HG02938 (cell line): ENCODE data around the gene ERCC6.
A peak's percentile ranks its signal among the peaks of the same experiment; 100 is the strongest.

Experiments
- ATAC-seq: cut with Tn5 transposase; IDR thresholded peaks from one replicate; pipeline ENCODE4 v1.9.1; 2021; ENCODE audit warnings: mild to moderate bottlenecking, moderate library complexity; ENCODE audit not compliant: unreplicated experiment

Gene ERCC6

DNA sequence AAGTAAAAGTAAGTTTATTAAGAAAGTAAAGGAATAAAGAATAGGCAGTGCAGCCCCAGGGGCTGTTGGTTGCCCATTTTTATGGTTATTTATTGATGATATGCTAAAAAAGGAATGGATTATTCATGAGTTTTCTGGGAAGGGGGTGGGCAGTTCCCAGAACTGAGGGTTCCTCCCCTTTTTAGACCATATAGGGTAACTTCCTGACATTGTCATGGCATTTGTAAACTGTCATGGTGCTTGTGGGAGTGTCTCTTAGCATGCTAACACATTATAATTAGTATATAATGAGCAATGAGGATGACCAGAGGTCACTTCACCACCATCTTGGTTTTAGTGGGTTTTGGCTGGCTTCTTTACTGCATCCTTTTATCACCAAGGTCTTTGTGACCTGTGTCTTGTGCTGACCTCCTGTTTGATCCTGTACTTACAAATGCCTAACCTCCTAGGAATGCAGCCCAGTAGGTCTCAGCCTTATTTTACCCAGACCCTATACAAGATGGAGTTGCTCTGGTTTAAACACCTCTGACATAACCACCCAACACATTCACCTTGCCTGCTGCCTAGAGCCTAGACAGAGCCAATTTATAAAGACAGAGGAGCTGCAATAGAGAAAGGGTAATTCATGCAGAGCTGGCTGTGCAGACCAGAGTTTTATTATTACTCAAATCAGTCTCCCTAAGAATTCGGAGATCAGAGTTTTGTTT is 10.9 kb upstream of the ERCC6 start:
- no peak for ATAC-seq

DNA sequence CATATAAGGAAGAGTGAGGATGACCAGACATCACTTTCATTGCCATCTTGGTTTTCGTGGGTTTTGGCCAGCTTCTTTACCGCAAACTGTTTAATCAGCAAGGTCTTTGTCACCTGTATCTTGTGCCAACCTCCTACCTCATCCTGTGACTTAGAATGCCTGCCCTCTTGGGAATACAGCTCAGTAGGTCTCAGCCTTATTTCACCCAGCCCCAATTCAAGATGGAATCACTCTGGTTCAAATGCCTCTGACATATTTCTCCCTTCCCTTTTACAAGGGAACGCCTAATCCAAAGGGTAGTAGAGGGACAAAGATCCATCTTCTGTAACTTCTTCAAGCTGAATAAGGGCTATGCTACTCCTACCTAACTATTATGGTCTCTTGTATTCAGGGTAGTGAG is 4.7 kb upstream of the ERCC6 start:
- no peak for ATAC-seq

DNA sequence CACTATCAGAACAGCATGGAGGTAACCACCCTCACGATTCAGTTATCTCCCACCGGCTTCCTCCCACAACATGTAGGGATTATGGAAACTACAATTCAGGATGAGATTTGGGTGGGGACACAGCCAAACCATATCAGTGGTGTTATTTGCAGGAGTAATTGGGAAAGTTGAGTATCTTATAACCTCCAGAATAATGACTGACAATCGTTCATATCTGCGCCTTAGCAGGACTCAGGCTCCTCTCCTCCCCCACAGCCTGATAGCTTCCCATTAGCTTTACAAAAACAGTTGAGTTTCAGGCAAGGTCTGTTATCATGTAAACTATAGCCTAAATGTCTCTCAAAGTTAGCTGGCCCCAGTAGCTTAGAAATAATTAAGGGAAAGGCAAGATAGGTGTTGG is 3.4 kb upstream of the ERCC6 start:
- ATAC-seq: no peak

DNA sequence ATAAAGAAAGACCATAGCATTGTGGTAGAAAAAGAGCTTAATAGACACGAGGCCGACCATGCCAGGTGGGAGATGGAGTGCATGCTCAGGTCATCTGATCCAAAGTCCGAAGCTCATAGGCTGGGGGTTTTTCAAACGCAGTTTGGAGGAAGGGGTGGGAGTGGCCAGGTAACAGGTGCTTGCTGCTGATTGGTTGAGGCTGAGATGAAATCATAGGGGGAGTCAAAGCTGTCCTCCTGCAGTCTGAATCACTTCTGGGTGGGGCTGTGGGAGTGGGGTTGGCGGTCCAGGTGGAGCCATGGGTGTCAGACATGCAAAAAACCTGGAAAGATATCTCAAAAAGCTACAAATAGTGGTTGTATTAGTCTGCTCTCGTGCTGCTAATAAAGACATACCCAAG is 2.8 kb upstream of the ERCC6 start:
- no peak for ATAC-seq

DNA sequence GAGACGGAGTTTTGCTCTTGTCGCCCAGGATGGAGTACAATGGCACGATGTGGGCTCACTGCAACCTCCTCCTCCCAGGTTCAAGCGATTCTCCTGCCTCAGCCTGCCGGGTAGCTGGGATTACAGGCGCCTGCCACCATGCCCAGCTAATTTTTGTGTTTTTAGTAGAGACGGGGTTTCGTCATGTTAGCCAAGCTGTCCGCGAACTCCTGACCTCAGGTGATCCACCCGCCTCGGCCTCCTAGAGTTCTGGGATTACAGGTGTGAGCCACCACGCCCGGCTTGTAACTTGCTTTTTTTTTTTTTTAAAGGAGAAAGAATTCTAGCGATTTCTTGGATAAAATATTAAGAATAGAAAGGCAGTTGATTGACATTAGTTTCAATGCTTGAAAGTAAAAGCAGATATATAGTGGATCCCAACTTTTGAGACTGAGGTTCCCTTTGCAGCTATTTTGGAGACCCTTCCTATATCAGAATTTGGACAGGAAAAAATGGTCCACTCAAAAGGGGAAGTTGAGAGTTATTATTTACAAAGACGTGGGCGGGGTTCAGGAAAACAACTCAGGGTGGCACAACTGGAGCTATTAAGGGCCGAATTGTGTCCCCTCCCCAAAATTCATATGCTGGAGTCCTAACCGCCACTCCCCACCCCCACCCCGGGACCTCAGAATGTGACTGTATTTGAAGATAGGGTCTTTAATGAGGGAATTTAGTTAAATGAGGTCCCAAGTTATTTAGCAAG is 1.3 kb upstream of the ERCC6 start:
- no peak for ATAC-seq

DNA sequence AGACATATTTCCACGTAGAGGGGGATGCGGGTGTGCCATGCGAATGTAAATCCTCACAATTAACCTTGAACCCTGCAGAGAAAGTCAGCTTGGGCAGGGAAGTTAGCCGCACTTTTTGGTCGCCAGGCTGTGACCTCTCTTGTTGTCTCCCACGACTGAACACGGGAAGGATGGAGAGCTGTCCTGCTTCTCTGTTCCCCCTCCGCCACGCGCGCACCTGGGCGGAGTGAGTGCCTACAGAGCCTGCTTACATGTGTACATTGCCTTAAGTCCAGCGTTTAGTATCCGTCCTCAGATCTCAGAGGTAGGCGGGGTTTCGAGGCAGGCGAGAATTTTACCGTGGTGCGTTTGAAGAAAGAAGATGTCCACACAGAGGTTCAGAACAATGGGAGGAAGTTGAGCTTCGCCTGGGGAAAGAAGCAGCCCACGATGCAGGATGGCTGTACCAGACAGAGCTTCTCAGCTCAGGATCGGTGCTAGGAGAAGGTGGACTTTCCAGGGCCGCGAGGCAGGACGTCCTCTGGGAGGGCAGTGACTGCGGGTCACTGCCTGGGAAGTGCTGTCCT is 482 bp upstream of the ERCC6 start:
- ATAC-seq: peak; percentile 8

DNA sequence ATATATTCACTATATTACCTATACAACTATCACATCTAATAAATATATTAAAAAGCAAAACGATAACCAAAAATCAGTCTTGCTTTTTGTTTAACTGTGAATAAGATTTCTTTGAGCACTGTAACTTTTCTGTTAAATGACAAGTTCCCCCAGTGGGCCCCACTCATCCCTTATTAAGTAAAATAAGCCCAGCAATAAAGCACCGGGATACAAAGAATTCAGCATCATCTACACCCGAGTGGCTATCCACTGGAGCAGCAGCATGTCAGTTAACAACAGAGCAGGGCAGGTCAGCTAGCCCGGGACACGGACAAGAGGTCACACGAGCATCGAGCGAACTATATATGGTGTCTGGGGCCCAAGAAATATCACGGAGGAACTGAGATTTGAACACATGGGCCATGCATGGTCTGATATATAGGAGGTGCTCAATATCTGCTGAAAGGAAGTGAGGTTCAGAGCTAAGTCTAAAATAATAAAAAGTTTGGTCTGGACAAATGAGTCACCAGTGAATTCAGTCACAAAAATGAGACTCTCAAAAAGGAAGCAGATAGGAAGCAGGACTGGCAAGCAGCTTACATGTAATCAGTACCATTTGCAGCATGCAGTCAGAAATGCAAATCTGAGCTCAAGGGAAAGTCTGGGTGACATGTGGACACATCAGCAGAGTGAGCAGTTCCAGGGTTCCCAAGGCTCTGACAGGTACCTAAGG is 4.1 kb downstream of the ERCC6 start:
- ATAC-seq: peak; percentile 49

DNA sequence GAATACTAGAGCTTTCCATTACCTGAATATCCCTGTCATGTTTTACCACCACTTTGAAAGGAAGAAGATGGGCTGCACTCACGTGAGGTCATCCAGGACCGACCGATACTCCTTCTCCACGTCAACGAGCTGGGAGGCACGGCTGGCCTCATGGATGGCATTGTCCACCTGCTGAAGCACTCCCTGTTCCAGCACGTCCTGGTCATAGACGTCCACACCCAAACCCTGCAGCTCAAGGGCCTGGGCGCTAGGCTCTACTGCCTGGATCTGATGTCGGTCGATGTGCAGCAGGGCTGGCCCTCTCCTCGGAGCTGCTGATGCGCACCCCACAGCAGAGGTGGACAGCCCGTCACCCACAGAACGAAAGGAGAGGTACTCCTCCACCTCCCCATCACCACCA is 6.5 kb downstream of the ERCC6 start:
- ATAC-seq: no peak

DNA sequence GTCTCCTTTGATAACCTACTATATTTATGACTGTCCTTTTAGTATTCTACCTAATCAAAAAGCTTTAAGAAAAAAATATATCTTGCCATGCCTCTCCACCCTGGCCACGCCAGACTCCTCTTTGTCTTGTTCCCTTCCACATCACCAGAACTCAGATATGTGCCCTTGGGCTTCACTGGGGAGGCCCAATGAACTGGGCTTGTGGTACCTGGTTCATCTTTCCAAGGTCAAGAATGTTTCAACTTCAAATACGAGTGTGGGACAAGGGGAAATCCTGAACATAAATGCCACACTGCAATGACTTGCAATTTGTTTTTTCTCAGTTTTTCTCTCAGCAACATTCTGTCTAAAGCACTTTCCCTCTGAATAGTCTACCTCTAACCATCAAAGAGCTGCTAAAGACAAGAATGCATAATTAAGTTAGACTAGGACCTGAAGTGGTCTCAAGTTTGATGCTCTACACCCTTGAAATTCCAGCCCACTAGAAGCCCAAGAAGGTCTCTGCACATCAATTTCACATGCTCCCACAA is 9.9 kb downstream of the ERCC6 start:
- no peak for ATAC-seq

DNA sequence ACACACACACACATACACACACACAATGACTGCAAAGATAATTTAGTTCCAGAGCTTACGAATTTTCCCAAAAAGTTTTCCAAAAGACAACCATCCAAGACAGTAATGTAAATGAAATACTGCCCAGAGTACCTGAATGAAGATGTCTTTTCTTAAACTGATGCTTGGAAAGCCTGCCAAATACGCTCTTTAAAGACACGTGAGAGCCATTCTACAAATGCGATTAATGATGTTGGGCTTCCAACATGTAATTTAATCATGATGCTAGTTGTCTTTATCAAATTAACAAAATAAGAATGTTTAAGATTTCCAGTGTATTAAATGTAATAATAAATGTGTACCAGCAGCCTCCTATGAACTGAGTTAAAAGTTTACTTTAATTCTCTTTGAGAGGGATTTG is 11.1 kb downstream of the ERCC6 start:
- no peak for ATAC-seq

DNA sequence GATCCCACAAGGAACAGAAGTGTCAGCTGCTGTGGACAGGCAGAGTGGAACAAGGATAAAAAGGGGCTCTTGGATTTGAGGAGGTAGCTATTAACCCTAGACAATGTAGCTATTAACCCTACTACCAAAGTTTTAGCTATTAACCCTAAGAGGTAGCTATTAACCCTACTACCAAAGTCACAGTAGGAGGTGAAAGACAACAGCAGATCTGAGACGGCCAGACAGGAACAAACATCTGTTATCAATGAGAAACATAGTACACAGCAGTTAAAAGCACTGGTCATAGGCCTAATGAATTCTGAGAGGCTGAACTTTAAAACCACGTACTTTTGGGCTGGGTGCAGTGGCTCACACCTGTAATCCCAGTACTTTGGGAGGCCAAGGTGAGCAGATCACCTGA is 11.9 kb downstream of the ERCC6 start:
- ATAC-seq: no peak

DNA sequence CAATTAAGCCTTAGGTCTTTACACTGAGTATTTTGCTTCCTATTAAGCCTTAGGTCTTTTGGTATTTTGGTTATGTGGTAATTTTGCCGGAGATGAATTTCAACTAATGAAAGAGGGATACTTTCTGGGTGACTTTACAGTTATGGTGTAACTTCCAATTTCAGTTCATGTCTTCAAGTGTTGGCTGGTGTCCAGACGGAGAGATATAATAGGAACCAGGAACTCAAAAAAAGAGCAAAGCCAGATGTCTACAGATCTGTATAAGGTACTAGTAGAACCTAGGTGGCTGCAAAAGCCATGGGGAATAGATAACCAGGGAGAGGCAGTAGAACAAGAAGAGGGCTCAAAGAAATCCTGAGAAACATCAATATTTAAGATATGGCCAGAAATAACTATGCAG is 12.3 kb downstream of the ERCC6 start:
- no peak for ATAC-seq

DNA sequence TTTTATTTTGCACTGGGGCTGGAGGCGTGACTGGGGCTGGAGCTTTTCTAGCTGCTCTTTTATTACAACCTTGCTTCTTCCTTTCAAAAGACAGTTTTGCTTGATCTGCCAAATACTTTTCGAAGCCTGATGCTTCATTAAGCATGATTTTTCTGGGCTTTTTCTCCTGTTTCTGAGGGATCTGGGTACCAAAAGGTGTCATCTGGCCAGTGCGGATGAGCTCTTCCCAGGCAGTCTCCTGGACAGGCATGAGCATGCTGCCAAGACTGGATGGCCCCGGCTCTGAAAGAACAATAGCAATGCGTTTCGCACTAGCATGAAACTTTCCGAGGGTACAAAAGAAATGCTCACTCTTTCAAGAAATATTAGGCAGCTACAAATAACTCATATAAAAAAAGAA is 14.4 kb downstream of the ERCC6 start:
- ATAC-seq: no peak

DNA sequence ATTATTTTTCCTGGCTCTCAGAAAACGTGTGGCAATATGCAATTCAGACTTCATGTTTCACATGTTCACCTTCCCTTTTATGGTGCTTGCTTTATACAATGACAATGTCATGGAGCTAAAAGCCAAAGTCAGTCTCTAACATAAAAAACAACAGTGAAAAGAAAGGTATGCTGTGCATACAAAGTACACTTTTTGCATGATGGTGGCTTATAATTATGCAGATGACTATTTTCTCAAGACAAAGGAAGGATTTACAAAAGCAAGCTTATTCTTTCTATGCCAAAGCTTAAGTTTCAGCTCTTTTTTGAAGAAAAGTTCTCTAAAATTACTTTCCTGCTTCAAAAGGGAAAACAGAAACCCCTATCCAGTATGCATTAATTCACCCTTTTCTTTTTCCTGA is 15.6 kb downstream of the ERCC6 start:
- no peak for ATAC-seq

DNA sequence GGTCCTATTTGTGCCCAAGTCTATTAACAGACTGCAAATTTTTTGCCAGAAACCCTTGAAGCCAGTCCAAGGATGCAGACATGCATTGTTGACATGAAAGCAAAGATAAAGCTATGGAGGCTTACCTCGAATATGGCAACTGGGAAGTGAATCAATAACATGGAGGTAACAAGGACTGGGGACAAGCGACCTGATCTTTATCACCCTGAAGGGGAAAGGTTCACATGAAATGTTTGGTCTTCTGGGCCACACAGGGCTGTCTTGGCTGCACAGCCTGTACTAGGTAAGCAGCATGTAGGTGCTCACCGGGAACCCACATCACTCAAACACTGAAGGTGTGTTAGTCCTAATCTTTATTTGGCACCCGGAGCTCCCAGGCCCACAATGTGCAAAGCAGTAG is 17.9 kb downstream of the ERCC6 start:
- ATAC-seq: no peak

DNA sequence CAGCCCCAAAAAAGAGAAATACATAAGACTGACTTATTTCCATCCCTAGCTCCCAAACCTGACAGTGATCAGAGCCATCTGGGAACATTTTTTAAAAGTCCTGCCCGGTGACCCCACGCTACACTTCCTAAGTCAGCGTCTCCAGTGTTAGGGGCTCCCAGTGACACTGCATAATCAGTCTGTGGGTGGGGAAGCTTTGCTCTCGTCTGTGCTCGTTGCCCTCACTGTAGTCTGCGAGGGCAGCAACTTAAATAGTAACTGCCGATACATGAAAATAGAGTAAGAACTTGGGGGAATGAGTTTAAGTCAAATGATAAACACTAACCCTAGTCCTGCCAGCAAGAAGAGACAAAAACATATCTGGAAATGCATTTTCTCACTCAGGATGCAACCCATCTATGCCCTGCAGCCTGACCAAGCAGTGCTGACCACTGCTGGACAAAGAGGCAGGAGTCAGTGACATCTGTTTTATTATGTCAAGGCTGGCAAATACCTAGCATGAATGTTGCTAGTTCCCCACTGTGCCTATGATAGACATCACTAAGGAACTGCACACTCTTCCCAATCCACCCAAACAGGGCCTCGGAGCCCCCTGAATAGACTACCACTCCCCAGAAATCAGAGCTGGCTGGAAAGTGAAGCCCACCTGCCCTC is 18.7 kb downstream of the ERCC6 start:
- no peak for ATAC-seq

DNA sequence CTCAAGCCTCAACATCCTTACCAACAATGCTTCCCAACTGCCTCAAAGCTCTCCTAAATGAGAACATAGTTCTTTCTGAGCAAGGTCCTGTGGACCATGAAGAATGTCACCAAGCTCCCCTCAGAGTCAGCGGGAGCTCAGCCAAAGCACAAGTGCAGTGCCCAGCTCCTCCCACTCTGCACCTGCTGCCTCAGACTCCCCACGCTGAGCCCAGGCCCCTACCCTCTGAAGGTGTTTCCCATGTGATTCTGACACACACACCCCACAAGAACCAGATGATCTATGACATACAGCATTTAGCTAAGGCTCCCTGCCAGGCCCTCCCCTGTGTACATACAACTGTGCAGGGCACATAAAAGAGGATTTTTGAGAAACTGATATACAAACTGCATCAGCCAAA is 19.2 kb downstream of the ERCC6 start:
- no peak for ATAC-seq

DNA sequence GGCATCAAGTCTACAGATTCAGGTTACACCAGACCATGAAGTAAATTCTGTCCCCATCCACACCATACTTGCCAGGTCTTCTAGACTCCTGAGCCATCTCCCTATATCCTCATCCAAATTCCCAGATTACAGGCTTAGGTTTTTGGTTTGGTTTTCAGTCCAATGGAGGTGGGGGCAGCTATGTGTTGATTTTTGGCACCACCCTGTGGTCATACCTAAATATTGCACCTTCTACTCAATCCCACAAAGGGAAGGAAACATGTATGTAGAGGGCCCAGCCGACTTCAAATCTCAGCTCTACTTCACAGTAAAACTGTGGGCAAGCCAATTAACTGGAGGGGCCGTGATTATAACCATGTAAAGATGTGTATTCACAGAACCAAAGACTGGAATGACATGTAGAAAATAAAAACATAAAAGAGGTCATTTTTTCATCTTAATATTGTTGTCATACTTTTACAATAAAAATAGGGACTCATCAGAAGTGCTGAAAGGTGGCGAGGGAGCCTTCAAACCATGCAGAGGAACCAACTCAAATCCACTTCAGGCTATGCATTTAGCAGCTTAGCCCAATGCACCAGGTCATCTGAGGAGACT is 19.8 kb downstream of the ERCC6 start:
- ATAC-seq: no peak

DNA sequence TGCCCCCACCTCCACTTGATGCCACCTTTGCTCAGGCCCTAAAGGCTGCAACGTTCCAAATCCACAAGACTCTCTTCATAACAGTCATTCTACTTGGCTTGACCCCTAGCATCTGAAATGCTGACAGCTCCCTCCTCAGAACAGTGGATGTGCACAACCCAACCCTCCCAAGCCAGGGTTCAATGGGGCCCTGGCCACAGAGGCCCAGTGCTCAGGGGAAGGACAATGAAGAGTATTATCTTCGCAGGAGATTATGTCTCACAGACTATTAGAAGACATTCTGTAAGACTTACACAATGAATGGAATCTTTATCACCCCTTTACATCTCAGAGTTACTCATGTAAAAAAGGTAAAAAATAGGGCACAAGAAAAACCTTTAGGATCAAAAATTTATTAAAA is 20.4 kb downstream of the ERCC6 start:
- ATAC-seq: no peak

DNA sequence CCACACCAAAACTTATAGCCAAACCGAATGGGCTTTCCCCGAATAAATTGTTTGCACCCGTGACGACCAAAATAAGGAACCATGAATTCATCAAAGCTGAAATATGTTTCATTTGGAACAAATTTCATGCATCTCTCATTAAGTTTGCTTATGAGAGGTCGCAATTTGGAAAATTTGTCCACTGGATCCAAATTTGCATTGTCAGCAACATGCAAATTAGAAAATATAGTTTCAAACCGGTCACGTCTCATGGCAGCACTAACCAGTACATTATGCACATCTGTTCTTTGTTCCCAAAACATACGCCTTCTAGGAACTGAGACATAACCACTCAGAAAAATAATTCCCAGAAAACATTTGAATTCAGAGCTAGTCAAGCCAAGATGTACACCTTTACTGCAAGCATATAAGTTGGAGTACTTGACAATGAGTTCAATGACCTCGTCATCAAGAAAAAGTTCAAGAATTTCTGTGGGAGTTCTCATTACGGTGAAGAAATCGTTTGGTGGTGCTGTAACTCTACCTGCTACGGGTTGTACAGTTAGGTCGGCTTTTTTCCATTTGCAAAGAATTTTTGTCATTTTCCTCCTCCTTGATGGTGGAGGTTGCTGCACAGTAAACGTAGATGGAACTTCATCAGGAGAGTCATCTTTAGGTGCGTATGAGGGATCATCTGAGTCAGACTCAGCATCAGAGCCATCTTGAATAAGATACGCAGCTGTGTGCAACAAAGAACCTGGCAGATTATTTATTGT is 22.5 kb downstream of the ERCC6 start:
- ATAC-seq: no peak
